DMS79 (cell line): ENCODE data around the gene MT1E.
"Not testable (repeated sequence)": the region's sequence is repeated elsewhere in the genome, so short reads cannot be mapped to it uniquely, and the experiment has no call there.

ENCODE experiments used
- DNase-seq: peaks from one replicate; lab custom pipeline; 2025; lab: John Stamatoyannopoulos, UW

The MT1E gene

DNA sequence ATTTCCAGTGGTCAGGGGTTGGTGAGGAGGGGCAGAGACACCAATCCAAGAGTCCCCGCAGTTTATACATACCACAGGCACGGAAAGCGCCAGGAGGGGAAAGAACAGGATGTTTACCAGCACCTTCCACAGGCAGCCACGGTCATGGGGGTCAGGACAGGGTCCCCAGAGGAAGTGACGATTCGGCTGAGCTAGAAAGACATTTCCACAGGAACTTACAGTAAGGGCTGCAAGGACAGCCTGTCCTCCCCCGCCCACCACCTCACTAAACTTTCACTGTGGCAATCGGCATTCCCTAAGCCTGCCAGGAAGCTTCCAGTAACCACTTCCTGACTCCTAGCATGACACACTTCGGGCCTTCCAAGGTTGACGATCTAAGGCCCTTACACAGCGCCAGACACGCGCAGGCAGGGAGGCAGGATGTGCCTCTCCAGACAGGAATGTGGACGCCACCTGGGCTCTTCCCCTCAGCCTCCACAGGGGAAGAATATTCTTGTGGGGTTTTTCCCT lies 18.4 kb upstream of the MT1E start:
- DNase-seq = no peak

DNA sequence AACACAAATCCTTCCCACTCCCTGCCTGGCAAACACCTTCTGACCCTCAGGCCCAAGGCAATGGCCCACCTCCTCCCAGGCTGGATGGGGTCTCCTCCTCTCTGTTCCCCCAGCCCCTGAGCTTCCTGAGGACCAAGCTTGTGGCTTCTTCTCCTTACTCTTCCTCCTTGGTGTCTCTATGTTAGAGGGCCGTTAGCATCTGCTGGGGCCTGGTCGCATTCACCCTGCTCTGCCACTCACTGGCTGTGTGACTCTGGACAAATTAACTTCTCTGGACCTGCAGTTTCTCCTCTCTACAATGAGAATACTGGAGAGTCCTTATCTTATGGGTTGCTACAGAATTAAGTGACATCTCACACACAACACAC lies 17.9 kb upstream of the MT1E start:
- DNase-seq = no peak

DNA sequence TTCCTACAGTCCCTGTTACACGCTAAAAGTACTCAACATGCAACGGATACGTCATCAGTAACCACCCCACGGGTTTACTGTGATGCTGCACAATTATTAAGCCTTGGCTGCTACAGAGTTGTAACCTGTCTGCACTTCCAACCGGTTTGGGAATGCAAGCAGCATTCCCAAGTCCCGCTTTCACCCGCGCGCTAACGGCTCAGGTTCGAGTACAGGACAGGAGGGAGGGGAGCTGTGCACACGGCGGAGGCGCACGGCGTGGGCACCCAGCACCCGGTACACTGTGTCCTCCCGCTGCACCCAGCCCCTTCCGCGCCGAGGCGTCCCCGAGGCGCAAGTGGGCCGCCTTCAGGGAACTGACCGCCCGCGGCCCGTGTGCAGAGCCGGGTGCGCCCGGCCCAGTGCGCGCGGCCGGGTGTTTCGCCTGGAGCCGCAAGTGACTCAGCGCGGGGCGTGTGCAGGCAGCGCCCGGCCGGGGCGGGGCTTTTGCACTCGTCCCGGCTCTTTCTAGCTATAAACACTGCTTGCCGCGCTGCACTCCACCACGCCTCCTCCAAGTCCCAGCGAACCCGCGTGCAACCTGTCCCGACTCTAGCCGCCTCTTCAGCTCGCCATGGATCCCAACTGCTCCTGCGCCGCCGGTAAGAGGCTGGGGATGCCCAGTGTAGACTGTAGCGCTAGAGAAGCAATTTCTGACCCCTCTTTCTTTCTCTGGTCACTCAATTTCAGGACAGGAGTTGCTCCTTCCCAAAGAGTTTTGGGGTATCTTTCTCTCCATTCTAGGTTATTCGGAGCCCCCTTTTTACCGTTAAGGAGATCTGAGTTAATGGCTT lies 17.3 kb upstream of the MT1E start, which contains the start of gene MT2A:
Gene MT2A, plus strand, starts transcription at position 542 of the 833 bp plus-strand sequence. Its CDS starts 72 bp downstream, at position 614.
- DNase-seq = peak; percentile 57

DNA sequence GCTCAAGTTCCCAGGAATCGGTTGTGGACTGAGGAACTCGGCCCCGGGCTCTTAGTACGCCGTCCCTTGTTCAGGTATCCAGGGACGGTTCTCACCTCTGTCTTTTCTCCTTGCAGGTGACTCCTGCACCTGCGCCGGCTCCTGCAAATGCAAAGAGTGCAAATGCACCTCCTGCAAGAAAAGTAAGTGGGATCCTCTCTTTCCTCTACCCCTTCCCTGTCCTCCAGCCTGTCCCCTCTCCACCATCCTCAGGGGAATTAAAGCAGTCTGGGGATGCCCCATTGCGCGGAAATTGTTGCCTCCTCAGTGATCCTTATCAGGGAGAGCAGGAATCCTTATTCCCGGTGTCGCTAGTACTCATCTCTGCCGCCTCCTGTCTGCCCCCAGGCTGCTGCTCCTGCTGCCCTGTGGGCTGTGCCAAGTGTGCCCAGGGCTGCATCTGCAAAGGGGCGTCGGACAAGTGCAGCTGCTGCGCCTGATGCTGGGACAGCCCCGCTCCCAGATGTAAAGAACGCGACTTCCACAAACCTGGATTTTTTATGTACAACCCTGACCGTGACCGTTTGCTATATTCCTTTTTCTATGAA lies 16.6 kb upstream of the MT1E start:
- no peak for DNase-seq

DNA sequence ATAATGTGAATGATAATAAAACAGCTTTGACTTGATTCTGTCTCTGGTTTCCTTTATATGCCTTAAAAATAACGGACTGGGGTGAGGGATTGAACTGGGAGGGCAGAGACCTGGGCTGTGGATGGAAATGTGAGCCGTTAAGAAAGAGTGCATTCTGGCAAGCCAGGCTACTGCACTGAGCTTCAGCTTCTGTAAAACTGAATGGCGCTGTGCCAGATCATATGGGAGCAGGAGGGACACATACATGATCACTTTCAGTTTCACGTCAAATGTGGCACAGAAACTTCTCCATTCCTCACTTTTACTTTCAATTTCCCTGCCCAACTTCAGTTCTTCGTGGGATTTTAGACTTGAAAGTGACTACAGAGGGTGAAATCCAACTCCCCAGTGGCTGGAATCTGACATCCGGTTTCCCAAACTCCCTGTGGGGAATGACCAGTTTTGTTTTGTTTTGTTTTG lies 16.1 kb upstream of the MT1E start:
- no peak for DNase-seq

DNA sequence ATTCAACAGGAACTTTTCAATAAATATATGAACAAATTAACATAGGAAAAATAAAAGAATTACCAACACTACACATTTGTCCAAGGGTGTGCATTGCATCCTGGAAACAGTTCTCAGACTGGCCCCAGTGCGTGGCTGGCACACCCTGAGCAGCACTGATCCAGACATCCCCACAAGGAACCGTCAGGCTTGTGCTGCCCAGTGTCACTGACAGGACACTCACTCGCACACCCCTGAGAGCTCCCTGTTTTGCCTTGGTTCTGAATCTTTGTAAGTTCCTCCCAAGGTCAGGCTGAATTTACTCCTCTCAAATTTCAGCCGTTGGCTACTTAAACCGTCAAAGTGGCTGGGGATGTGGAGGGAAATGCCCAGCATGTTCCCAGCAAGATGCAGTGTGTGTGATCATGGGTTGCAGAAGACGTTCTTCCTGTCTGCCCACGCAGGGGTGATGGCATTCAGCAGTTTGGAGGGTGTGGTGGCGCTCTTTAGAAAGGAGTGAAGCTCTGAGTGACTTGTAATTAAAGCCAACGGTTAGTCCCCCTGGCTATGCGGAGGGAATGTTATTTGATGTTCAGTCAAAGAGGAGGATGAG lies 15.5 kb upstream of the MT1E start:
- no peak for DNase-seq

DNA sequence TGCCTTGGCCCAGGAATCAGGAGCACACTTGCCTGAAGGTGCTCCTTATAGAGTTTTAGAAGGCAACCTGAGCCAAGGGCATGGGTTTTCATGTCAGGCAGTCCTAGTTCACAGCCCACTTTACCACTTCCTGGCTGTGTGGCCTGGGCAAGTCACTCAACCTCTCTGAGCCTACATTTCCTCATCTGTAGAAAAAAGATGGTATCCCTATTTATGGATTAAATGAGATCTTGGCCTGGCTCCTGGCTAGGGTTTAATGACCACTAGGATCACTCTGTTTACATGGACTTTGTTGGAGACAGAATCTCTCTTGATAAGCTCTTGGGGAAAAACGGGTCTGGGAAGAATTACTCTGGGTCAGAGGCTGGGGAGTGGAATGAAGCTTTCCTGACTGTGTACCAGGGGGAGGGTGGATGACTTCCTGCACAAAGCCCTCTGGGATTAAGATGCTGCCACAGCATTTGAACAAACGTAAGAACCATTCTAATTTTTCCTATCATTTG lies 14.9 kb upstream of the MT1E start:
- no peak for DNase-seq

DNA sequence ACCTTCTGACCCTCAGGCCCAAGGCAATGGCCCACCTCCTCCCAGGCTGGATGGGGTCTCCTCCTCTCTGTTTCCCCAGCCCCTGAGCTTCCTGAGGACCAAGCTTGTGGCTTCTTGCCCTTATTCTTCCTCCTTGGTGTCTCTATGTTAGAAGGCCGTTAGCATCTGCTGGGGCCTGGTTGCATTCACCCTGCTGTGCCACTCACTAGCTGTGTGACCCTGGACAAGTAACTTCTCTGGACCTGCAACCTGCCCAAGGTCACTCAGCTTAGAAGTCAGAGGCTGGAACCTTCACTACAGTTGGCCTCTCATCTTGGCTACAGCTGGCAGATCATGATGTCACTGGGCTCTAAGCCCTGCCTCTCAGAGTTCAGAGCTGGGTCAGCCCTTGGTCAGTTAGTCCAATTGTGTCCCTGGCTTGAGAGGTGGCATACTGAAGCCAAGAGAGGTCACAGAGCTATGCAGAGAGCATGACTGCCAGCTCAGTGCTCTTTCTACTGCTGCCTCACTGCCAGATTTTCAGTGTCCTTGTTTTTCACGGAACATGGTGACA lies 14.2 kb upstream of the MT1E start:
- DNase-seq = no peak

DNA sequence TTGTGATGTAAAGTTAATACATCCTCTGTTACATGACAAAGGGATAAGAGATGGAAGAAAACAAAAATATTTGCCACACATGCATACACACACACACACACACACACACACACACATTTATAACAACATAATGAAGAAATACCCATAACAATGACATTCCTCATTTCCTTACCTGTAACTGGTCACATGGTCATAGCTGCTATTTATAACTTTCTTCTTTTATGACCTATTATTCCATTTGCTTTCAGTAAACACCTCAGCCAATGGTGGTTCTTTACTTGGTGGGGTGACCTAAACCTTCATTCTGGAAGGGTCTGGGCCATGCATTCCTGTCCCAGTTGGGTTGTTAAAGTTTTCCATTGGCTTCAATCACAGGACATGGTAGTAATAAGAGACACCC lies 11.9 kb upstream of the MT1E start:
- no peak for DNase-seq

DNA sequence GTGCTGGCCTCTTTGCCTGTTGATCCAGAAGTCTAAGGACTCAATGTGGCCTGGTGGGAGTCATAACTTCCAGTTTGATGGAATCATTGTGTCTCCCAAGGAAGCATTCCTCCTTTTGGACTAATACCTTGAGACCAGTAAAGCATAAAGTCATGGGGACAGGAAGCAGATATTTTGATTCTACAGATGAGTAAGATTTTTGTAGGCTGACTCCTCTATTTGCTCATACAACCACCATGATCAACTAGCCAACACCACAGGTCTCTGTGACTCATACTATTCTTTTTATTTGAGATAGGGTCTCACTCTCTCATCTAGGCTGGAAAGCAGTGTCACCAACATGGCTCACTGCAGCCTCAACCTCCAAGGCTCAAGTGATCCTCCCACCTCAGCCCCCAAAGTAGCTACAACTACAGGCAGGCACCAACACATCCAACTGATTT lies 11.0 kb upstream of the MT1E start:
- no peak for DNase-seq

DNA sequence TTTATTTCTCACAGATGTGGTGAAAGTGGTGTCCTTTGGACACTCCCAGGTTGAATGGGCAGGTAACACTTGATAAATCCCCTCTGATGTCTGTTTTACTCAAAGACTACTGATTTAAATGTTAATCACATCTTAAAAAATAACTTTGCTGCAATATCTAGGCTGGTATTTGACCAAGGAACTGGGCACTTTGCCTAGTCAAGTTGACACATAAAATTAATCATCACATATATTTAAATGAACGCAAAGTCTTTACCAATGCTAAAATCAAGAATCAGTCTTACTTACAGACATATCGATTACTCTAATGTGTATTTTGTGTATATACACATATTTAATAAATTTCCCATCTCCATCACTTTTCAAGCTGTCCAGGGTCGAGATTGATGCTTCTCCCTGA lies 10.2 kb upstream of the MT1E start:
- DNase-seq = no peak

DNA sequence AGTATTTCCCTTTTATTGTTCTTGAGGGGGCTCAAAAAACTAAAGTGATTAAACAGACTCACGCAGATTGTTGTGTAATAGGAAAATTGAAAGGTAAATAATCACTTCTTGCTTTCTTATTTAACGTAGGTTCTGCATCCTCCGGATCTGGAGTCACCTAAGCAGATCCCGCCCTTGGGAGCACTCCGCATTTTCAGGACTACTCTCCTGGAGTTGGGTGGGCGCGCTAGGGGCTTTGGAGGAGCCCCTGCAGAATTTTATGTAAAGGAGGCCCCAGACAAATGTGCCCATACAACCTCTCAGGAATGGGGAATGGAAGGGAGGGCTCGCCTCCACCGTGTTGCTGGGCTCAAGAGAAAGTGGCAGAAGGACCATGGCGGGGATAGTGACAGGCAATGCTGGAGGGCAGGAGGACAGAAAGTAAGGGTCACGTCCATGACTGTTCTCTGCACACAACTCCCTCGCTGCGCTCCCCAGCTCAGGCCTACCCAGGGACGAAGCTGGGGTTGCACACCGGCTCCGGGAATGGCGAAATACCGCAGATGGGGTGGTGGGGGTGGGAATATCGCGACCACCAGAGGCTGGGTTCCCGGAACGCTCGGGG lies 8.9 kb upstream of the MT1E start:
- DNase-seq = no peak

DNA sequence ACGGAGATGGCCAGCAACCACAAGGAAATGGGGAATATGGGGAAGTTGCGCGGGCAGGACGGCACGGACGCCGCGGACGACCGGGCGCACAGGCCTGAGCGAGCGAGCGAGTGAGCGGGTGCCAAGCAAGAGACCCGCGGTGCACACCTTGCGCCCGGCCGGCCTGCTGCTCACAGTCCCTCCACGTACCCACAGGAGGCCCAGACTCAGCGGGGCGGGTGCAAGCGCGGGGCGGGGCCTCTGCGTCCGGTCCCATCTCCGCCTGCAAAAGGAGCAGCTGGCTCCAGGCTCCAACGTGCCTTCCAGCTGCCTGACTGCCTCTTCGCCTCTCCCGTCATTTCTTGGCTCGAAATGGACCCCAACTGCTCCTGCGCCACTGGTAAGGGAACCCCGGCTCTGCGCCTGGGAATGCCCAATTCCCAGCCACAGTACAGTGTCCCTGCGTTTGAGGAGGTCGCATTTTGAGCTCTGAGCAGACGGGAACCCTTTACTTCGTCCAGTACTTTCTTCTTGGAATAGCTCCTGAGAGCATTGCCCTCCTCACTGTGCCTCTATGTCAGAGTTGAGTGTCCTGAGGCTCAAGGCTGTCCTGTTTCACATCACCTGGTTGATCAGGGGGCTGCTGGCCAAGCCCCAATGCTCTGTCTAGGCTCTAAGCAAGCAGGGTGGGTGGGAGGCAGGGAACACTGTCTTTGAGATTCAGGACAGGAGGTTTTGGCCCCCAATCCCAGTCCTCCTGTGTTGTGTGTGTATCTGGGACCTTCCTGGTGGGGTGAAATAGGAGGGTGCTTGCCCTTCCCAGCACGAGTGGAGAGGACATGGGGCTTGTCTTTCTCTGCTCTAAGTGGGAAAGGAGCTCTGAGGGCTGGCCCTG lies 8.1 kb upstream of the MT1E start:
- no peak for DNase-seq

DNA sequence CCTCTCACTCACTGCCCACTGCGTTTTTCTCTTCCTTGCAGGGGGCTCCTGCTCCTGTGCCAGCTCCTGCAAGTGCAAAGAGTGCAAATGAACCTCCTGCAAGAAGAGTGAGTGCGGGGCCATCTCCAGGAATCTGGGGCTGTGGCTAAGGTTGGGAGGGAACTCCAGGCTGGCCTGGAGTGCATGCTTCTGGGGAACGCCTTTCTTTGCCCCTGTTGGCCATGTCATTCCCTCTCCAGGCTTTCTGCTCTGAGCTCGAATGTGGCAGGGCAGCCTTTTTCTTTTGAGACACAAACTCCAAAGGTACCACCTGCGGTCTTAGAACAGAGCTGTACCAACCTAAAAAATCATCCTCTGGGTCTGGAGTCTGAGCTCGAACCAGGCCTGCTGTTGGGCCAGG lies 7.4 kb upstream of the MT1E start:
- DNase-seq = no peak

DNA sequence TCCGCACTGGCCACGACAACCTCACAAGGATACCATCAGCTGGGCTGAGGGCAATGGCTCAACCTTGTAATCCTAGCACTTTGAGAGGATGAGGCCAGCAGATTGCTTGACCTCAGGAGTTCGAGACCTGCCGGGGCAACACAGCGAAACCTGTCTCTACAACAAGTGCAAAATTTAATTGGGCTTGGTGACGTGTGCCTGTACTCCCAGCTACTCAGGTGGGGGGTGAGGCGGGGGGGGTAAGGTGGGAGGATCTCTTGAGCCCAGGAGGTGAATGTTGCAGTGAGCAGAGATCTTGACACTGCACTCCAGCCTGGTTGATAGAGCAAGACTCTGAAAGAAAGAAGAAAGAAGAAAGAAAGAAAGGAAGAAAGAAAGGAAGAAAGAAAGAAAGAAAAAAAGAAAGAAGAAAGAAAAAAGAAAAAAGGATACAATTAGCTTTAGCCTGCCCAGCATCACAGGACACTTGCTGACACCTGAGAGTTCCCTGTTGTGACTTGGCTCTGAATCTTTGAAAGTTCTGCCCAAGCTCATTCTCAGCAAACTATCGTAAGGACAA lies 5.2 kb upstream of the MT1E start:
- no peak for DNase-seq

DNA sequence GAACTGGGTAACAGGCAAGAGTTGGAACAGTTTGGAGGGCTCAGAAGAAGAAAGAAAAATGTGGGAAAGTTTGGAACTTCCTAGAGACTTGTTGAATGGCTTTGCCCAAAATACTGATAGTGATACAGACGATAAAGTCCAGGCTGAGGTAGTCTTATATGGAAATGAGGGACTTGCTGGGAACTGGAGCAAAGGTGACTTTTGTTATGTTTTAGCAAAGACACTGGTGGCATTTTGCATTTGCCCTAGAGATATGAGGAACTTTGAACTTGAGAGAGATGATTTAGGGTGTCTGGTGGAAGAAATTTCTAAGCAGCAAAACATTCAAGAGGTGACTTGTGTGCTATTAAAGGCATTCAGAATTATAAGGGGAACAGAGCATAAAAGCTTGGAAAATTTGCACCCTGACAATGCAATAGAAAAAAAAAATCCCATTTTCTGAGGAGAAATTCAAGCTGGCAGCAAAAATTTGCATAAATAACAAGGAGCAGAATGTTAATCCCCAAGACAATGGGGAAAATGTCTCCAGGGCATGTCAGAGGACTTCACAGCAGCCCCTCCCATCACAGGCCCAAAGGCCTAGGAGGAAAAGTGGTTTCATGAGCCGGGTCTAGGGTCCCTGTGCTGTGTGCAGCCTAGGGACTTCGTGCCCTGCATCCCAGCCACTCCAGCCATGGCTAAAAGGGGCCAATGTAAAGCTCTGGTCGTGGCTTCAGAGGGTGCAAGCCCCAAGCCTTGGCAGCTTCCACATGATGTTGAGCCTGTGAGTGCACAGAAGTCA lies 3.7 kb upstream of the MT1E start:
- not testable (repeated sequence) for DNase-seq

DNA sequence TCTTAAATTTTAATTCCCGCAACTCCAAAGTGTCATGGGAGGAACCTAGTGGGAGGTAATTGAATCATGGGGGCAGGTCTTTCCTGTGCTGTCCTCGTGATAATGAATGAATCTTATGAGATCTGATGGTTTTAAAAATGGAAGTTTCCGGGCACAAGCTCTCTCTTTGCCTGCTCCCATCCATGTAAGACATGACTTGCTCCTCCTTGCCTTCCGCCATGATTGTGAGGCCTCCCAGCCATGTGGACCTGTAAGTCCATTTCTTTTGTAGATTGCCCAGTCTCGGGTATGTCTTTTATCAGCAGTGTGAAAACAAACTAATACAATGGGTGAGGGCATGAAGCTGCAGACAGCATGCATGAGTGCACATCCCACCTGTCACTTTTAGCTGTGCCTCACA lies 2.4 kb upstream of the MT1E start:
- DNase-seq = not testable (repeated sequence)

DNA sequence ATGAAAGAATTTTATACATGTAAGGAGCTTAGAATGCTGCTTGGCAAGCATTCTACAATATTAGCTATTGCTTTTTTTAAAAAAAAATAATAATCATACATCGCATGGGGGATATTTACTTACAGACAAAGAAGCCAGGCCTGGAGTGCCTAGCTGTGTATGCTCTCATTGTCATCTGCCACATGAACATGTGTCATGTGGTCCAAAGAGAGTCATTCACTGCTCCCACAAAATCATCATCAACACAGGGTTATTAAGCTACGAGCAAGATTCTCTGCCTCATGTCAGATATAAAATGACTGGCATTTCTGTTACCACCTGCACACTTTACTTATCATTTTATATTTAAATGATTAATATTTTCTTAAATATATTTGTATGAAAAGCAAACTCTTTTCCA lies 1.9 kb upstream of the MT1E start:
- no peak for DNase-seq

DNA sequence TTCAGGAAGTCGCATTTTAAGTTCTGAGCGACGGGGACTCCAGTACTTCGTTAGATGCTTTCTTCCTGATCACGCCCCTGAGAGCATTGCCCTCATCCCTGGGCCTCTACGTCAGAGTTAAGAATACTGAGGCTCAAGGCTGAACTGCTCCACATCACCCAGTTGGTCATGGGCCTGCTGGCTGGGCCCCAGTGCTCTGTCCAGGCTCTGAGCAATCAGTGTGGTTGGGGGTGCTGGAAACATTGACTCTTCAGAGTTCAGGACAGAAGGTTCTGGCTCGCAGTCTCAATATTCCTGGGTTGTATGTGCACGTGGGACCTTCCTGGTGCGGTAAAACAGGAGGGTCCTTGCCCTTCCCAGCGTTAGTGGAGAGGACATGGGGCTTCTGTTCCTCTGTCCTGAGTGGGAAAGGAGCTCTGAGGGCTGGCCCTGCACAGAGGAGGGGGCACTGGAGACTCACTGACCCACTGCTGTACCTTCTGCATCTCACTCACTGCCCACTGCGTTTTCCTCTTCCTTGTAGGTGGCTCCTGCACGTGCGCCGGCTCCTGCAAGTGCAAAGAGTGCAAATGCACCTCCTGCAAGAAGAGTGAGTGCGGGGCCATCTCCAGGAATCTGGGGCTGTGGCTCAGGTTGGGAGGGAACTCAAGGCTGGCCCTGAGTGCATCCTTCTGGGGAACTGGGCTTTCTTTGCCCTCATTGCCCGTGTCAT lies 518 bp downstream of the MT1E start:
- DNase-seq = no peak
